ENCODE results near the gene UBE2L5.

Gene UBE2L5

GRCh38 chr13:30377312-30377685 is 45.0 kb upstream of the UBE2L5 start:
- H3K27ac ChIP-seq (ENCODE audit: extremely low read depth, low read depth, low read length): no peak overlapping the region
- ChIA-PET POLR2A (no interaction called here), CTCF (no interaction called here)
- H3K9me3 ChIP-seq (ENCODE audit: control insufficient read depth, insufficient read depth, low read depth, low read length): no peaks in the 10 kb centered on the region
- H3K4me1 ChIP-seq (ENCODE audit: control insufficient read depth, insufficient read depth, low read length): no peaks in the 10 kb centered on the region
- H3K4me3 ChIP-seq (ENCODE audit: low read depth, low read length): no peak overlapping the region
- TF ChIP-seq PRDM4 (tag by site-specific recombination; IDR thresholded peaks at IDR 0.05) (no peak), ZNF10 (tag by site-specific recombination; IDR thresholded peaks at IDR 0.05) (no peak), GLIS2 (tag by site-specific recombination; IDR thresholded peaks at IDR 0.05) (no peak), ZNF660 (tag by site-specific recombination; IDR thresholded peaks at IDR 0.05) (no peak), ZNF707 (tag by site-specific recombination; IDR thresholded peaks at IDR 0.05) (no peak), ZNF341 (tag by site-specific recombination; IDR thresholded peaks at IDR 0.05; ENCODE audit: low read depth) (no peak)
- no peaks in the 10 kb centered on the region for H3K36me3 ChIP-seq (ENCODE audit: control insufficient read depth in 2 of 2, insufficient read depth in 1 of 2, low read length in 2 of 2)

- Histone ChIP-seq H3K9me3 (ENCODE audit: control insufficient read depth, insufficient read depth, low read depth, low read length) (no peaks in the 10 kb centered on the region), H3K27ac (ENCODE audit: extremely low read depth, low read depth, low read length) (no peak overlapping the region), H3K4me1 (ENCODE audit: control insufficient read depth, insufficient read depth, low read length) (no peaks in the 10 kb centered on the region), H3K36me3 (ENCODE audit: control insufficient read depth in 2 of 2, insufficient read depth in 1 of 2, low read length in 2 of 2) (no peaks in the 10 kb centered on the region), H3K4me3 (ENCODE audit: low read depth, low read length) (no peak overlapping the region)
- POLR2A ChIA-PET: interaction anchor here (0.6 kb wide), 1 partner anchor 200 kb away, joined by 3 read pairs; no protein-coding TSS in a partner anchor
- CTCF ChIA-PET: interaction anchor here (0.7 kb wide), 1 partner anchor 54 kb away, joined by 4 read pairs; no protein-coding TSS in a partner anchor
- TF ChIP-seq ZNF843 (tag by site-specific recombination; IDR thresholded peaks at IDR 0.05): no peak
- no peak for TF ChIP-seq KLF16 (tag by site-specific recombination; IDR thresholded peaks at IDR 0.05)
- TF ChIP-seq ZBTB49 (tag by site-specific recombination; IDR thresholded peaks at IDR 0.05; ENCODE audit: low read depth): no peak
- TF ChIP-seq ZNF266 (tag by site-specific recombination; IDR thresholded peaks at IDR 0.05; ENCODE audit: low read depth): no peak
- TF ChIP-seq INSM2 (tag by site-specific recombination; IDR thresholded peaks at IDR 0.05): no peak
- no peak for TF ChIP-seq ZNF148 (tag by site-specific recombination; IDR thresholded peaks at IDR 0.05; ENCODE audit: borderline replicate concordance)
- TF ChIP-seq TRIM28 (IDR thresholded peaks at IDR 0.05; ENCODE audit: borderline replicate concordance, low read length): no peak
- no peak for TF ChIP-seq ZSCAN16 (tag by site-specific recombination; IDR thresholded peaks at IDR 0.05)
- no peak for TF ChIP-seq KLF17 (tag by site-specific recombination; IDR thresholded peaks at IDR 0.05)
- TF ChIP-seq ZNF837 (tag by site-specific recombination; IDR thresholded peaks at IDR 0.05): no peak
- TF ChIP-seq KLF8 (tag by site-specific recombination; IDR thresholded peaks at IDR 0.05): no peak
- TF ChIP-seq ZNF449 (tag by site-specific recombination; IDR thresholded peaks at IDR 0.05): no peak
- no peak for TF ChIP-seq RBAK (tag by site-specific recombination; IDR thresholded peaks at IDR 0.05)
These were observed 44.1 kb upstream of the UBE2L5 start for GRCh38 chr13:30378191-30378590.
